Measurements from ENCODE around the gene PAF1. TPM values are rescaled to one million over a fixed set of nuclear protein-coding genes. Genes with fewer than 3 reads are reported as not detected.

Gene PAF1
- total and polyA plus RNA-seq, 2 of the 13 experiments (the other 11 are each of a cell fraction or from before 2014, with no cell fraction given): 30.2 to 31.1 TPM

- TF ChIP-seq CENPBD1 (CRISPR knock-in tag; IDR thresholded peaks at IDR 0.05; ENCODE audit: borderline replicate concordance, low read depth): no peak
- no peak for TF ChIP-seq CBFB (CRISPR knock-in tag; IDR thresholded peaks at IDR 0.05)
- 0 out of 2 replicates have a peak, but pooled peaks have one; percentile 48 for TF ChIP-seq ZNF770 (CRISPR knock-in tag; IDR thresholded peaks at IDR 0.05)
- TF ChIP-seq HCFC1 (IDR thresholded peaks at IDR 0.05; ENCODE audit: low read depth, low read length): no peak
- no peak for TF ChIP-seq ZNF644 (CRISPR knock-in tag; IDR thresholded peaks at IDR 0.05; ENCODE audit: low read depth)
- no peak for TF ChIP-seq THAP8 (CRISPR knock-in tag; IDR thresholded peaks at IDR 0.05; ENCODE audit: borderline replicate concordance)
- TF ChIP-seq GABPA (IDR thresholded peaks at IDR 0.05; ENCODE audit: low read depth, low read length): peak; percentile 60
- TF ChIP-seq GABPA (CRISPR knock-in tag; IDR thresholded peaks at IDR 0.05; ENCODE audit: low read depth): peak; percentile 88
- TF ChIP-seq BCLAF1 (IDR thresholded peaks at IDR 0.05): no peak
- TF ChIP-seq SOX13 (IDR thresholded peaks at IDR 0.05): no peak
- TF ChIP-seq SOX13 (CRISPR knock-in tag; conservative IDR thresholded peaks at IDR 0.05 in 1 of 2, IDR thresholded peaks at IDR 0.05 in 1 of 2): no peak
- TF ChIP-seq SRSF9 (IDR thresholded peaks at IDR 0.05; ENCODE audit: borderline replicate concordance, insufficient read depth, low read depth, low read length, poor library complexity, severe bottlenecking): no peak
- peak; percentile 15; the same call in 1 of the 2 replicates for TF ChIP-seq TSC22D2 (CRISPR knock-in tag; IDR thresholded peaks at IDR 0.05; ENCODE audit: borderline replicate concordance)
- TF ChIP-seq ZNF549 (CRISPR knock-in tag; IDR thresholded peaks at IDR 0.05): no peak
- TF ChIP-seq PHF5A (CRISPR knock-in tag; IDR thresholded peaks at IDR 0.05; ENCODE audit: low read depth, unreplicated experiment): no peak
- TF ChIP-seq NFIC (IDR thresholded peaks at IDR 0.05; ENCODE audit: low read length): no peak
- 0 out of 2 replicates have a peak, but pooled peaks have one; percentile 56 for TF ChIP-seq ZNF414 (CRISPR knock-in tag; IDR thresholded peaks at IDR 0.05)
- TF ChIP-seq ZNF510 (CRISPR knock-in tag; IDR thresholded peaks at IDR 0.05; ENCODE audit: low read depth): no peak
- TF ChIP-seq SALL1 (CRISPR knock-in tag; IDR thresholded peaks at IDR 0.05): 0 out of 2 replicates have a peak, but pooled peaks have one; percentile 20
- TF ChIP-seq ARID3A (IDR thresholded peaks at IDR 0.05; ENCODE audit: low read depth, low read length): no peak
- no peak for TF ChIP-seq GLI4 (CRISPR knock-in tag; IDR thresholded peaks at IDR 0.05; ENCODE audit: borderline replicate concordance)
Measured at GRCh38 chr19:39409208-39410016, 18.5 kb upstream of the PAF1 start (continued).

All from HepG2 (cell line).